Astrocyte (in vitro differentiated cells and primary cell): ENCODE results near the gene PNPLA5. TPM values are rescaled to one million over a fixed set of nuclear protein-coding genes. Genes with fewer than 3 reads are reported as not detected.
A peak's percentile ranks its signal among the peaks of the same experiment; 100 is the strongest.

ENCODE experiments used
- DNase-seq: peaks from one replicate; pipeline ENCODE4 v3.0.0-alpha.2; 2010; ENCODE audit warnings: low read depth
- FAIRE-seq: peaks from 2 replicates; lab custom pipeline; 2011; peaks lifted over from hg19 to GRCh38; lab: Jason Lieb, UNC
- H2AFZ ChIP-seq: 2 replicates; pipeline ENCODE4 v1.6.0; 2012; ENCODE audit warnings: low read depth, low read length, inconsistent platforms
- H3K27ac ChIP-seq: 2 replicates; pipeline ENCODE4 v1.5.1; 2011; ENCODE audit warnings: low read depth, low read length, inconsistent platforms
- H3K27me3 ChIP-seq: 2 replicates; pipeline ENCODE4 v1.6.0; 2011; ENCODE audit warnings: low read length, inconsistent platforms; ENCODE audit not compliant: insufficient read depth
- H3K36me3 ChIP-seq: 2 replicates; pipeline ENCODE4 v1.5.1; 2011; ENCODE audit warnings: low read length, inconsistent platforms; ENCODE audit not compliant: insufficient read depth
- H3K4me1 ChIP-seq: 2 replicates; pipeline ENCODE4 v1.5.1; 2011; ENCODE audit warnings: low read length, inconsistent platforms; ENCODE audit not compliant: insufficient read depth
- H3K4me2 ChIP-seq: 2 replicates; pipeline ENCODE4 v1.6.0; 2012; ENCODE audit warnings: low read length, inconsistent platforms
- H3K4me3 ChIP-seq: 2 replicates; pipeline ENCODE4 v1.5.1; 2011; ENCODE audit warnings: low read depth, mild to moderate bottlenecking, low read length, inconsistent platforms; ENCODE audit not compliant: insufficient read depth
- H3K79me2 ChIP-seq: 2 replicates; pipeline ENCODE4 v1.6.0; 2012; ENCODE audit warnings: mild to moderate bottlenecking, low read length, inconsistent platforms; ENCODE audit not compliant: insufficient read depth
- H3K9ac ChIP-seq: 2 replicates; pipeline ENCODE4 v1.6.0; 2012; ENCODE audit warnings: mild to moderate bottlenecking, low read length, inconsistent platforms
- H3K9me3 ChIP-seq: 2 replicates; pipeline ENCODE4 v1.5.1; 2012; ENCODE audit warnings: low read depth, mild to moderate bottlenecking, low read length, inconsistent platforms; ENCODE audit not compliant: insufficient read depth
- H4K20me1 ChIP-seq: 2 replicates; pipeline ENCODE4 v1.6.0; 2012; ENCODE audit warnings: low read length, inconsistent platforms; ENCODE audit not compliant: insufficient read depth
- H3K27ac Mint-ChIP-seq: one replicate; pipeline ENCODE4 v1.8.0; 2021; ENCODE audit warnings: mild to moderate bottlenecking, mixed read lengths; ENCODE audit not compliant: unreplicated experiment
- H3K27me3 Mint-ChIP-seq: one replicate; pipeline ENCODE4 v1.8.0; 2021; ENCODE audit warnings: low read depth, mixed read lengths; ENCODE audit not compliant: unreplicated experiment
- H3K36me3 Mint-ChIP-seq: one replicate; pipeline ENCODE4 v1.8.0; 2021; ENCODE audit warnings: low read depth, mixed read lengths; ENCODE audit not compliant: unreplicated experiment
- H3K4me1 Mint-ChIP-seq: one replicate; pipeline ENCODE4 v1.8.0; 2021; ENCODE audit warnings: low read depth, mixed read lengths; ENCODE audit not compliant: unreplicated experiment
- H3K4me3 Mint-ChIP-seq: one replicate; pipeline ENCODE4 v1.8.0; 2021; ENCODE audit warnings: mild to moderate bottlenecking, moderate library complexity, mixed read lengths; ENCODE audit not compliant: unreplicated experiment
- H3K9me3 Mint-ChIP-seq: one replicate; pipeline ENCODE4 v1.8.0; 2021; ENCODE audit warnings: mild to moderate bottlenecking, mixed read lengths; ENCODE audit not compliant: unreplicated experiment
- EZH2 ChIP-seq: IDR thresholded peaks from 2 replicates; pipeline ENCODE4 v1.6.1; 2012; ENCODE audit warnings: mild to moderate bottlenecking, low read length, inconsistent platforms; ENCODE audit not compliant: insufficient read depth
- total RNA-seq: library from RNA; stranded (reverse); gene quantifications from 2 replicates; pipeline ENCODE4 v1.2.1, GENCODE V29; 2021
- TF ChIP-seq, protein P1 (sequence below): IDR thresholded peaks from 2 replicates; pipeline ENCODE4 v1.5.1; 2011; ENCODE audit warnings: low read depth, mild to moderate bottlenecking, inconsistent platforms, low read length, moderate library complexity; ENCODE audit not compliant: insufficient read depth

Gene PNPLA5
- total RNA-seq, 1 donor from 2014 or later = not detected

DNA sequence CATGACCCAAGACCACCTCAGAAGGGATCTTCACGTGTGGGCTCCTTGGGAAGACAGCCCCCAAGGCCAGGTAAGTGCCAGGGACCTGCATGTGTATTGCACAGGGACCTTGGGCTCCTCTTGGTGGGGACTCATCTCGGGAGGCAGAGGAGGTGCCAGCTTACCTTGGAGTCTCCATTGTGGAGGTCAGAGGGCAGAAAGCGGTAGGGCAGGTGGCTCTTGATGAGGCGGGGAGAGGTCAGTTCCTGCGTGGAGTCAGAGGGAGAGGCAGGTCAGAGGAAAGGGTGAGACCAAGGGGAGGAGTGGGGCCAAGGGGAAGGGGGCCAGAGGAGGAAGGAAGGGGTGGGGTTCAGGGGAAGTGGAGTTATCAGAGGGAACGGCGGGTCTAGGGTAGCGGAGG lies 52.0 kb downstream of the PNPLA5 start:
- H3K27me3 ChIP-seq = no peaks in the 10 kb centered on the region
- Mint-ChIP-seq H3K27ac (no peak overlapping the region), H3K9me3 (no peaks in the 10 kb centered on the region), H3K4me3 (no peak overlapping the region), H3K36me3 (peaks cover 7% of the 10 kb centered on the region), H3K4me1 (no peaks in the 10 kb centered on the region), H3K27me3 (peaks cover 3% of the 10 kb centered on the region)
- no peak overlapping the region for H3K9ac ChIP-seq
- no peaks in the 10 kb centered on the region for H3K9me3 ChIP-seq
- no peak overlapping the region for H3K27ac ChIP-seq
- peaks cover 13% of the 10 kb centered on the region for H3K4me1 ChIP-seq
- H3K4me2 ChIP-seq = no peak overlapping the region
- H3K79me2 ChIP-seq = no peaks in the 10 kb centered on the region
- H3K36me3 ChIP-seq = no peaks in the 10 kb centered on the region
- no peak overlapping the region for H2AFZ ChIP-seq
- DNase-seq (no peak), FAIRE-seq (no peak)
- H3K4me3 ChIP-seq = no peak overlapping the region
- H4K20me1 ChIP-seq = peaks cover 4% of the 10 kb centered on the region
- no peak for TF ChIP-seq EZH2
- TF ChIP-seq, protein P1, sequence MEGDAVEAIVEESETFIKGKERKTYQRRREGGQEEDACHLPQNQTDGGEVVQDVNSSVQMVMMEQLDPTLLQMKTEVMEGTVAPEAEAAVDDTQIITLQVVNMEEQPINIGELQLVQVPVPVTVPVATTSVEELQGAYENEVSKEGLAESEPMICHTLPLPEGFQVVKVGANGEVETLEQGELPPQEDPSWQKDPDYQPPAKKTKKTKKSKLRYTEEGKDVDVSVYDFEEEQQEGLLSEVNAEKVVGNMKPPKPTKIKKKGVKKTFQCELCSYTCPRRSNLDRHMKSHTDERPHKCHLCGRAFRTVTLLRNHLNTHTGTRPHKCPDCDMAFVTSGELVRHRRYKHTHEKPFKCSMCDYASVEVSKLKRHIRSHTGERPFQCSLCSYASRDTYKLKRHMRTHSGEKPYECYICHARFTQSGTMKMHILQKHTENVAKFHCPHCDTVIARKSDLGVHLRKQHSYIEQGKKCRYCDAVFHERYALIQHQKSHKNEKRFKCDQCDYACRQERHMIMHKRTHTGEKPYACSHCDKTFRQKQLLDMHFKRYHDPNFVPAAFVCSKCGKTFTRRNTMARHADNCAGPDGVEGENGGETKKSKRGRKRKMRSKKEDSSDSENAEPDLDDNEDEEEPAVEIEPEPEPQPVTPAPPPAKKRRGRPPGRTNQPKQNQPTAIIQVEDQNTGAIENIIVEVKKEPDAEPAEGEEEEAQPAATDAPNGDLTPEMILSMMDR = no peak

DNA sequence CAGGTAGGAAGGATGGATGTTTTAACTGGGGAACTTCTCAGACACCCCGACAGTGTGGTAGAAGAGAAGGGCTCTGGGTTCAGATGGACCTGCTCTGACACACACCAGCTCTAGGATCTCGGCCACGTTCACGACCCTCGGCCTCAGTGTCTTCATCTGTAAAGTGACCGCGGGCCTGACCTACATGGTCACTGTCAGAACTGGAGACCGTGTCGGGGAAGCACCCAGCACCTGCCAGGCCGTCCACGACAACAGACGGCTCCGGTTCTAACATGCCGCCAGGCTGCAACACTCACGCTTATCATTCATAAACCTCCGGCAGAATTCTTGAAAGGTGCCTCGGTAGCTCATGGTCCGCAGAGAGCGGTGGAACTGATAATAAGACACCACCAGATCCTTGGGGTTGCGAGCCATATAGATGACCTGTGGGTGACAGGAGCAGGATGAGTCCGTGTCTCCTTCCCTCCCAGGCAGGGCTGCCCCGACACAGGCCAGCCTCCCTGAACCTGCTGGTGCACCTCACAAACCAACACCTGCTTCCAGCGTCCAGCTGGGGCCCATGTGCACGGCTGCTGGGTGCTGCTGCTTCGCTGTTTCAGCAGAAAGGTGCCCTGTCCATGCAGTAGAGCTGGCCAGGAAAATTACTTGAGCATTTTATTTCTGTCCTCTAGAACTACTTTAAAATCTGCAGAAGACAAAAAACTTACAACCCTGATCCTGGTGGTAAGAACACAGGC lies 53.1 kb downstream of the PNPLA5 start:
- Mint-ChIP-seq H3K27ac (no peak overlapping the region), H3K4me1 (no peaks in the 10 kb centered on the region), H3K9me3 (no peaks in the 10 kb centered on the region), H3K4me3 (no peak overlapping the region), H3K36me3 (peaks cover 7% of the 10 kb centered on the region), H3K27me3 (peaks cover 3% of the 10 kb centered on the region)
- Histone ChIP-seq H3K4me3 (no peak overlapping the region), H3K27me3 (no peaks in the 10 kb centered on the region), H3K36me3 (no peaks in the 10 kb centered on the region), H3K27ac (no peak overlapping the region), H4K20me1 (peaks cover 4% of the 10 kb centered on the region), H3K4me2 (no peak overlapping the region), H3K4me1 (peaks cover 13% of the 10 kb centered on the region), H3K9me3 (no peaks in the 10 kb centered on the region), H3K79me2 (no peaks in the 10 kb centered on the region), H2AFZ (no peak overlapping the region), H3K9ac (no peak overlapping the region)
- DNase-seq (no peak), FAIRE-seq (no peak)
- TF ChIP-seq EZH2 = no peak
- TF ChIP-seq, protein P1 = no peak

DNA sequence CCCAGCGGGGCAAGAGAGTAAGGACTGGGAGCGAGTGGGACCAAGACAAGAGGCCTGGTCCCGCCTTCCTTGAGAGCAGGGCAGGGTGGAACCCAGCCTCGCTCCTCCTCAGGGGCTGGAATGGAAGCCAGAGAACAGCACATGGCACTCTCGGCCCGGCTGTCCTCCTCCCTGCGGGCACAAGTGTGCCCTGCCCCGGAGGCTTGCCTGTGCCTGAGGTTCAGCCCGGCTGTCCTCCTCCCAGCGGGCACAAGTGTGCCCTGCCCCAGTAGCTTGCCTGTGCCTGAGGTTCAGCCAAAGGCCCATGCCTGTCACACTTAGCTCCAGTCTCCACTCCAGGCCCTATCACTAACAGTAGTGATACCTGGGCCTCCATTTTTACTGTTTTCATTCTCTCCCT lies 53.7 kb downstream of the PNPLA5 start:
- H3K9me3 Mint-ChIP-seq = no peaks in the 10 kb centered on the region
- peaks cover 7% of the 10 kb centered on the region for H3K36me3 Mint-ChIP-seq
- Histone ChIP-seq H4K20me1 (peaks cover 4% of the 10 kb centered on the region), H3K9ac (peak overlapping the region; percentile 23), H3K27me3 (no peaks in the 10 kb centered on the region), H3K4me3 (no peak overlapping the region), H3K36me3 (no peaks in the 10 kb centered on the region), H3K4me1 (peaks cover 13% of the 10 kb centered on the region), H3K9me3 (no peaks in the 10 kb centered on the region), H3K27ac (peak overlapping the region; percentile 32), H2AFZ (peak overlapping the region; percentile 32), H3K4me2 (peak overlapping the region; percentile 39), H3K79me2 (no peaks in the 10 kb centered on the region)
- H3K27me3 Mint-ChIP-seq = peaks cover 3% of the 10 kb centered on the region
- no peak overlapping the region for H3K4me3 Mint-ChIP-seq
- TF ChIP-seq, protein P1 = no peak
- TF ChIP-seq EZH2 = no peak
- no peaks in the 10 kb centered on the region for H3K4me1 Mint-ChIP-seq
- no peak overlapping the region for H3K27ac Mint-ChIP-seq
- FAIRE-seq (no peak), DNase-seq (no peak)
